Daoy (cell line): ENCODE measurements around the gene SMIM9. TPM values are rescaled to one million over a fixed set of nuclear protein-coding genes. Genes with fewer than 3 reads are reported as not detected.

Source experiments
- DNase-seq: peaks from one replicate; pipeline ENCODE4 v3.0.0-alpha.2; 2015; ENCODE audit warnings: low read depth
- total RNA-seq: library from RNA; depleted of rRNA; stranded (reverse); fragments of >200 nt; shearing (Covaris generic); gene quantifications from 2 replicates; pipeline ENCODE4 v1.2.3, GENCODE V29; 2014

SMIM9 gene
- total RNA-seq, 1 experiment from 2014 or later, result not detected

DNA sequence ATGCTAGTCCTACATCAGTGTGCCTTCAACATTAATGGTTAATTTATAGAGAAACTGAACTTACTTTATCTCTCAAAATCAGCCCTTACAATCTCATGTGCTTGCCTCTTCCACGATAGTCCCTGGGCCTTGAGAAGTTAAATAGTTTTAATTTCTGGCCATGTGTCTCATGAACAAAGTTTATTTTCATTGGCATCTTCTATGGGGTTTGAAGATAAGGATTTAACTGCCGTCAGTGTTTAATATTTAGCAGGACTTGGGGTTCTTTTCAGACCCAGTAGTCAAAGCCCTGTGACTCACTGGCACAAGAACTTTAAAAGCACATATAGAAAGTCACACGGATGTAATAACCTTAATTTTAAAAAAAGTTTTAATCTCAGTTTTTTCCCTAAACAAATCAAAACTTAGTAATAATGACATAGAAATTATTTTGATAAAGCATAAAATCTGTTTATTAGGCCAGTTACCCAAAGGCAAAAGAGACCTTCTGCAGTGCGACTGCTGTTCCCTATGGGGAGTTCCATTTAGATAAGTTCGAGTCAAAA is 19.1 kb downstream of the SMIM9 start:
- DNase-seq, result no peak

- no peak for DNase-seq
Measured at GRCh38 chrX:154813801-154814200, 20.7 kb downstream of the SMIM9 start.

DNA sequence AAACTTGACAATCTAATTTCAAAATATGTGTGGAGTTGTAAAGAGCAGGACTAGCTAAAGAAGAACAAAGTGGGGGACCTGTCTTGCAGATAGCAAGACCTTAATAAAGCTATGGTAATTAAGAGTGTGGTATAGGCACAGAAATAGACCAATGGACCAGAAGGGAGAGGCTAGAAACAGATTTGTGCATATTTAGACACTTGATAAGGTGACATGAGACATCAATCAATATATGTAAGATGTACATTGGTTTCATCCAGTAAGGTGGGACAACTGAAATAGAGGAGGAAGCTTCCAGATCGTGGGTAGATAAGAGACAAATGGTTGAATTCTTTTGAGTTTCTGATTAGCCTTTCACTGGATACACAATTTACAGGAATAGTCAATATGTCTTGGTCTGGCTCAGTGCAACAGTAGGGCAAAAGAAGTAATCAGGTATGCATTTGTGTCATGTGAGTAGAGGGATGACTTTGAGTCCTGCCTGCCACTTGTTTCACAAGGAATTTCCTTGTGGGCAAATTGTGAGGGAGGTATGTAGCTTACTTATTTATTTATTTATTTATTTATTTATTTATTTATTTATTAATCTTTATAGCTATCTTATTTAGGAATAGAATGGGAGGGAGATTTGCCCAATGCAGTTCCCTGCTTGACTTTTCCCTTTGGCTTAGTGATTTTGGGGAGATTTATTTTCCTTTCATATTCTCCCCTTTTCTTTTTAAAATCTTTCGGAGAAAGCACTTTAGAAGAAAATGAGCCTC is 21.9 kb downstream of the SMIM9 start:
- no peak for DNase-seq

GRCh38 chrX:154809939-154810665 is 24.4 kb downstream of the SMIM9 start:
- DNase-seq, result no peak

DNA sequence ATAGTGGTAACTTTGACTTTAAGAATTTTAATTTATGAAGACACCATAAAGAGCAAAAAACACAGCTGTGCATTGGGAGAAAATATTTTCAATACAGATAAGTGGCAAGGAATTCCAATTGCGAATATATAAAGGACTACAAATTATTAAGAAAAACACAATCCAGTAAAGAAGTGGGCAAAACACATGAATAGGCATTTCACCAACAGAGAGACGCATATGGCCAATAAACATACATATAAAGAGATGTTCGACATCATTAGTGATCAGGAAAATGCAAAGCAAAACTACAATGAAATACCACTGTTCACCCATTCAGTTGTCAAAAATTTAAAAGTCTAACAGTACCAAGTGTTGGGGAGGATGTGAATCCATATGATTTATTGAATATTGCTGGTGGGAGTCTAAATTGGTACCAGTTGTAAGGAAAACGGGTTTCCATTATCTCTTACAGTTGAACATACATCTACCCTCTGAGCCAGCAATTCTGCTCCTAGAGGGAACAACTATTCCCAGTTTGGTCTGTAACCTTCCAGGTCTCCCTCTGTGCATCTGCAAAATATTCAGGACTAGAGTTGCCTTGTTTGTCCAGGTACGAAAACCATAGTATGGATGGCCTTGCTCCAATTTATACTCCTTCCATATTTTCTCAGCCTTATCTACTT is 27.5 kb downstream of the SMIM9 start:
- DNase-seq, result no peak

DNA sequence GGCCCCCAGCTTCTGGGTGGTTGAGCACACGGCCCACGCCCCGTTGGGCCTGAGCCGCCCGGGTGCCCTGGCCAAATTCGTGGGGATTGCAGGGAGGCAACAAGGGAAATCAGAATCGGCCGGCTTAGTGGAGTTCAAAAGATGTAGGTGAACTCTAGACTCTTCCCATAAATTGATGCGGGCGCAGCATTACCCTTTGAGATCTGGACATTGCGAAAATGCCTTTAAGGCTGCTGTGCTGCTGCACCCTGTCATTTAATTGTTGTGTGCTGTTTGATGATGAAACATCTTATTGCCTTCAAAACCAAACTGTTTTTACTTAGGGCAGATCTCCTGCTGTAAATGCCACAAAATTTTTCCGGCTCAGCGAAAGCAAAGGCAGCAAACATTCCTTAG is 28.8 kb downstream of the SMIM9 start:
- no peak for DNase-seq

DNA sequence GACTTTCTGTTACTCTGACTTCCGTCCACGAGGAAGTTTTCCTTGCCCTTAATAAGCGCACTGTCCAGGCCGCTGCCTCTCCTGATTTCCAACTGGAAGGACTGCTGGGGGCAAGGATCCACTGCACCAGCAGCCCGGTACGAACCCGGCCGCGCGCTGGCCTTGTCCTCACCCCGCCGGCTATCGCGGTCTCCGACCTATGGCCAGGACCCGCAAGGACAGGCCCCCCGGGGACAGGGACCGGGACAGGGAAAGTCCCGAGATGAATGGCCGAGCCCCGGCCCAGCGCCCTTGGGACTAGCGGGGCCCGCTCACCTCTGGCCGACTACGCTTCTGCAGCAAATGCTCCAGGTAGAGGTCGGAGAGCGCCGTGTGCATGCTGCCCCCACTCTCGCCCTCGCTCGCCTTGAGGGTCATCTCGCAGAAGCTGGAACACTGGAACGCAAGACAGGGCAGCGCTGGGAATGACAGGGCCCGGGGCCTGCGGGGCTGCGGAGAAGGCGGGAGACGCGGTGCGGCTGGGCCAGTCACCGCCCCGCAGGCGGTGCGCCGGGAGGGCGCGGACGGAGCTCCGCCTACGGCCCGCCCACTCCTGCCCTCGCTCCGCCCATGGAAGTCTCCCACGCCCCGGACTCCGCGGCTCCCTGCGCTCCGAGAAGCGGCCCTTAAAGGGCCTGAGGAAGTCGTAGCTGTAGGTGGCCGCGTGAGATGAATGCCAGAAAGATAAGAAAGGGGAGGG is 29.3 kb downstream of the SMIM9 start, which contains the start of gene MPP1:
Gene MPP1 (minus strand): TSS at position 529 of the 739 bp plus-strand sequence. CDS start 112 bp downstream, at position 417.
- DNase-seq, result peak; percentile 78

- no peak for DNase-seq
Measured at GRCh38 chrX:154804261-154804956, 30.1 kb downstream of the SMIM9 start.

DNA sequence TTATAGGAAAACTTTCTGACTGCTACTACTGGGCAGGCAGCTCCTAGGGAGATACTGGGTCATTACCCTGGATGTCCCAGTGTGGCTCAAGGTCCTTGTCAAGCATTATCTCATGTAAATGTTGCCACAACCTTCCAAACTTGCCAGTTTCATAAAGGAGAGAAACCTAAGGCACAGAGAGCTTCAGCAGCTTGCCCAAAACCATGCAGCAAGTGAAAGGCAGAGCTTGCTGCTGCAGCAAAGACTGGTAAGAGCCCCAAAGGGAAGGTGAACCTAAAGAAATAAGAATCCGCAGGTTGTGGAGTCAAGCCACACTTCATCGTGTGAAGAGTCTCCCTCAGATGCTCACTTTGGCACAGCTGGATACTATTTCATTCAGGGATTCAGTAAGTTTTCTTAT is 31.5 kb downstream of the SMIM9 start:
- DNase-seq, result no peak

GRCh38 chrX:154800478-154801210 is 33.8 kb downstream of the SMIM9 start:
- no peak for DNase-seq

- DNase-seq, result peak; percentile 51
Measured at GRCh38 chrX:154799556-154800348, 34.7 kb downstream of the SMIM9 start.

- DNase-seq, result peak; percentile 26
Measured at GRCh38 chrX:154797006-154797405, 37.5 kb downstream of the SMIM9 start.

DNA sequence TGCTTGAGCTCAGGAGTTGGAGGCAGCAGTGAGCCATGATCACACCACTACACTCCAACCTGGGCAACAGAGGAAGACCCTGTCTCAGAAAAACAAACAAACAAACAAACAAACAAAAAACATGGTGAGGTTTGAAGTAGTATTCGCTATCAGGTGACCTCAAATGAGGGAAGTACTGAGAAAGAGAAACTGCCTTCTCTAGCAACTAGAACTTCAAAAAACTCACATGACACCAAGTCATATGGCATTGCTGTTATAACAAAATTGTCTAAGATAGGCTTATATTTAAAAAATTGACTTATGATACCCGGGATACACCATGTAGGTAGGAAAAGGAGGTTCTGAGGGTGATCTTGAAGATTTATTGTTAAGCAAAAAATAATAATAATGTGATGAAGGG is 39.4 kb downstream of the SMIM9 start:
- no peak for DNase-seq

DNA sequence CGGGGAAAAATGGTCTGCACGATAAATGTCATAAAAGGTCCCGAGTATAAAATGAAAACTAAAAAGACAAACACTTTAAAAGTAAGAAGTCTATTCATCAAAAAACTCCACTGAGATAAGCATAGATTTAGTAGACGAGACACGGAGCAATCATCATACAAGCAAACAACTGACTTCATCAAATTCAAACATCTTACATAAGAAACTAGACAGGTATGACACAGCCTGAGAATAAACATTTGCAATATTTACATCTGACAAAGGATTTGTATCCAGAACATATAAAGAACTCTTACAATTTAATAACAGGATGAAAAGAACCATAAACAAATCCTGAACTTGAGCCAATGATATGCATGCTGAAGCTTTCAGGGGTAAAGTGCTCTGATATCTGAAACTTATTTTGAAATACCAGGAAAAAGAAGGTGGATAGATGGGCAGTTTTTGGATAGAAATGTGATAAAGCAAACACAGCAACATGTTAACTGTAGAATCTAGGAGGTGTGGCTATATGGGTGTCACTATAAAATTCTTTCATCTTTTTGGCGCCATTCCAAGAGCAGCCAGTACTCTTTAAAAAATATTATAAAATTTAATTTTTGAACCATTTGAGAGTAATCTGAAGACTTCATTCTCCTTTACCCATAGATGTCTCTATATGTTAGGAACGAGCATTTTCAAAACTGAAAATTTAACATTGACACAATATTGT is 41.2 kb downstream of the SMIM9 start:
- DNase-seq, result no peak

DNA sequence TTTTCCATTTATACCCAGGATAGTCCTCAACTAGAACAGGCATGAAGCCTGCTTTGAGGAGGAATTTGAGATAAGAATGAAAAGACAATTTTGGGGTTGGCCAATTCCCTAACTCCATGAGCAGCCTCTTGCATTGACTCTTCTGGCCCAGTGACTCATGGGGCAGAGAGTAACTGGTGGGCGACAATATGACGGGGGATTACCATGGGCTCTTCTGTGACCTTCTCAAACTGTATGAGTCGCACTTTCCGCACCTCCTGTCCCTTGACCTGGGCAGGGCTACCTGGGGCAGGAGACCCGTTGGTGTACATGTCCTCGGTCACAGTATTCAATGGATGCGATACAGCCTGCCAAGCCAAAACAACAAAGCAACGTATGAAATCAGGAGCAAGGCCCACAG is 42.5 kb downstream of the SMIM9 start:
- DNase-seq, result no peak

DNA sequence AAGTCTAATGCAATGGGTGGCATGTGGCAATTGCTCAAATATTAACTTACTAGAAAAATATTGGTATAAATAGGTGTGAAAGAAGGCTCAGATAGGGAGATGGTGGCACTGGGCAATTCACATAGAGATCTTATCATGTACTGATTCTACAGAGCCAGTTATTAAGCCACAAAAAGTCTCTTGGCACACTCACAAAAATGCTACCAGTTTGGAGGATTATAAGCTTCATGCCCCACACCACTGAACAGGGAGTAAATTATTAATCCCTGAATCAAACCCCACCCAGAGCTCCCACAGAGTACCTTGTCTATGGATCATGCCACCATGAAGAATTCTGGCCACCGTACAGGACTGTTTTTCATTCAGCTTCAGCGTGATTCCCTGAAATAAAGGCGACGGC is 43.0 kb downstream of the SMIM9 start:
- DNase-seq, result no peak

DNA sequence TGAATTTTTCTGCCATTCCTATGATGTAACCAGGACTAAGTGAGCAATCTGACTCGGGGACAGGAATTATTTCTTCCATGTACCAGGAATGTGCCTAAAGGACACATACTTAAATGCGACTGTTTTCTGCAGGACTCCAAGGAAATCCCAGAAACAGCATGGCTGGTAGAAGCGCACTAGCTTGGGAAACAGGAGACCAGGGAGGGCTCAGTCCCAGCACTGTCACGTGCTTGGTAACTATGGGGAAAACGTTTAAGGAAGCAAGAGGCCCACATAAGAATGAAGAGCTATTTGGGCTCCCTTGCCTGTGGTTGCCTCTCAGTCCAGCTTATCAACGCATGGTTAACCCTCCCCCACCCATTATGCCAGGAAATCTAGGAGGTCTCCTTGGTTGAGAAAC is 48.7 kb downstream of the SMIM9 start:
- no peak for DNase-seq

GRCh38 chrX:154784149-154784995 is 50.1 kb downstream of the SMIM9 start:
- no peak for DNase-seq
